Measurements from ENCODE around the gene THSD4.

THSD4 gene

DNA sequence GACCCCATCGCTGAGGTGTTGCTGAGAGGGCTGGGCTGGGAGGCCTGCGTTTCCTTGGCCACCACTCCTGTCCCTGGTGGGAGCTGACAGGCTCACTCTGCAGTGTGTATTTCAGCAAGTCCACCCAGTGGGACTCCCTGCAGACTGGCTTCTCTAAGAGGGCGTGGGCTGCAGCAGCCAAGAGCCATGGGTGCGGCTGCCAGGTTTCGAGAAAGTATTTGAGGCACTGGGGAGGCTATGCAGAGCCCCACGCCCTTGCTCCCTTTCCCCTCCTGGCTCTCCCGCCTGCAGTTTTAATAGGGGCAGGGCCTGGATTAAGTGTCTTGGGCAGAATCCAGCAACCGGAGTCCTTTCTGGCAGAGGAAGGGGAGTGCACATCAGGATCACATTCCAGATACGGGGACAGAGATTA is 242.1 kb downstream of the THSD4 start:
- no peak for DNase-seq (ENCODE audit: low read depth)
- H3K4me3 ChIP-seq (ENCODE audit: control insufficient read depth, low read depth, low read length) = no peak overlapping the region
- TF ChIP-seq, protein P1, sequence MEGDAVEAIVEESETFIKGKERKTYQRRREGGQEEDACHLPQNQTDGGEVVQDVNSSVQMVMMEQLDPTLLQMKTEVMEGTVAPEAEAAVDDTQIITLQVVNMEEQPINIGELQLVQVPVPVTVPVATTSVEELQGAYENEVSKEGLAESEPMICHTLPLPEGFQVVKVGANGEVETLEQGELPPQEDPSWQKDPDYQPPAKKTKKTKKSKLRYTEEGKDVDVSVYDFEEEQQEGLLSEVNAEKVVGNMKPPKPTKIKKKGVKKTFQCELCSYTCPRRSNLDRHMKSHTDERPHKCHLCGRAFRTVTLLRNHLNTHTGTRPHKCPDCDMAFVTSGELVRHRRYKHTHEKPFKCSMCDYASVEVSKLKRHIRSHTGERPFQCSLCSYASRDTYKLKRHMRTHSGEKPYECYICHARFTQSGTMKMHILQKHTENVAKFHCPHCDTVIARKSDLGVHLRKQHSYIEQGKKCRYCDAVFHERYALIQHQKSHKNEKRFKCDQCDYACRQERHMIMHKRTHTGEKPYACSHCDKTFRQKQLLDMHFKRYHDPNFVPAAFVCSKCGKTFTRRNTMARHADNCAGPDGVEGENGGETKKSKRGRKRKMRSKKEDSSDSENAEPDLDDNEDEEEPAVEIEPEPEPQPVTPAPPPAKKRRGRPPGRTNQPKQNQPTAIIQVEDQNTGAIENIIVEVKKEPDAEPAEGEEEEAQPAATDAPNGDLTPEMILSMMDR (conservative IDR thresholded peaks at IDR 0.05; ENCODE audit: control insufficient read depth, insufficient read depth, low read depth, low read length) = no peak

DNA sequence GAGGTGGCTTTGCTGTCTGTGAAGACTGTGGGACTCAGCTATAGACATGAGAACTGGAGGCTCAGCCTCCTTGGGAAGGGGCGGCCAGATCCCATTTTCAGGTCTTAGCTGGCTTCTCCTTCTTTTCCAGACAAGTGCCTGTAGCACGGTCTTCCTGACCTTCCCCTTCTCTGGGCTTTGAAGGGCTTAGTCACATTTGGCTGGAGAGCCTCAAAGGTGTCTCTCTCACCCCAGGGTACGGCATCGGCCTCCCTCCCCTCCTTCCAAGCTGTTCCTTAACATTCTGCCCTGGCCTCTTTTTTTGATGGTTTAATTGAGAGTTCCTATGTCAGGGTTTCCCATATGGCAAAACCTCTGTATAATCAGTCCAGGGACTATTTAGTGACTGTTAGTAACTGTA is 242.7 kb downstream of the THSD4 start:
- no peak overlapping the region for H3K4me3 ChIP-seq (ENCODE audit: control insufficient read depth, low read depth, low read length)
- no peak for DNase-seq (ENCODE audit: low read depth)
- TF ChIP-seq, protein P1 (conservative IDR thresholded peaks at IDR 0.05; ENCODE audit: control insufficient read depth, insufficient read depth, low read depth, low read length) = no peak

DNA sequence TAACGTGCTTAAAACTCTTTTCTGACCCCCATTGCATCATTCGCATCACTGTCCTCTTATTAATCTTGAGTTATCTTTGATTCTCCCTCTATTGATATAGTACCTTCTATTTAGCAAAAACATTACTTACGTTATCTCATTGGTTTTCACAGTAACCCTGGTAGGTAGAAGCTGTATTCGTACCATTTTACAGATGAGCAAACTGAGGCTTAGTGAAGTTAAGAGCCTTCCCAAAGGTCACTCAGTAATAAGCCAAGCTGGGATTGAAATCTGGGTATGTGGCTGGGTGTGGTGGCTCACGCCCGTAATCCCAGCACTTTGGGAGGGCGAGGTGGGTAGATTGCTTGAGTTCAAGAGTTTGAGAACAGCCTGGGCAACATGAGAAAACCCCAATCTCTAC is 244.0 kb downstream of the THSD4 start:
- no peak overlapping the region for H3K4me3 ChIP-seq (ENCODE audit: control insufficient read depth, low read depth, low read length)
- DNase-seq (ENCODE audit: low read depth) = no peak
- TF ChIP-seq, protein P1 (conservative IDR thresholded peaks at IDR 0.05; ENCODE audit: control insufficient read depth, insufficient read depth, low read depth, low read length) = no peak

DNA sequence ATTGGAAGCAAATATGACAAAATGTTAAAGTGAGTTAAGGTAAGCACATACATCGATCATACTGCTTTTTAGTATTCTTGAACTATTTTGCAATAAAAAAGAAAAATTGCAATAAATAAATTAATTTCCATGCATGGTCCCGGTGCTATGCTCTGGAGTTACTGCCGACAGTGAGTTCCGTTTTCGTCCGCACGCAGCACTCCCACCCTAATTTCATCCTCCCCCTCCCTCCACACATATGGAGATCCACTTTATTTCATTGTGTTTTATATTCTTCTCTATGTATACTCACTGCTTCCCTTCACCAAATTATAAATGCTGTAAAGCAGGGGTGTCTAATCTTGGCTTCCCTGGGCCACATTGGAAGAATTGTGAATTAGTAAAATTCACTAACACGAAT is 247.3 kb downstream of the THSD4 start:
- no peak for DNase-seq (ENCODE audit: low read depth)
- TF ChIP-seq, protein P1 (conservative IDR thresholded peaks at IDR 0.05; ENCODE audit: control insufficient read depth, insufficient read depth, low read depth, low read length) = no peak
- no peak overlapping the region for H3K4me3 ChIP-seq (ENCODE audit: control insufficient read depth, low read depth, low read length)

DNA sequence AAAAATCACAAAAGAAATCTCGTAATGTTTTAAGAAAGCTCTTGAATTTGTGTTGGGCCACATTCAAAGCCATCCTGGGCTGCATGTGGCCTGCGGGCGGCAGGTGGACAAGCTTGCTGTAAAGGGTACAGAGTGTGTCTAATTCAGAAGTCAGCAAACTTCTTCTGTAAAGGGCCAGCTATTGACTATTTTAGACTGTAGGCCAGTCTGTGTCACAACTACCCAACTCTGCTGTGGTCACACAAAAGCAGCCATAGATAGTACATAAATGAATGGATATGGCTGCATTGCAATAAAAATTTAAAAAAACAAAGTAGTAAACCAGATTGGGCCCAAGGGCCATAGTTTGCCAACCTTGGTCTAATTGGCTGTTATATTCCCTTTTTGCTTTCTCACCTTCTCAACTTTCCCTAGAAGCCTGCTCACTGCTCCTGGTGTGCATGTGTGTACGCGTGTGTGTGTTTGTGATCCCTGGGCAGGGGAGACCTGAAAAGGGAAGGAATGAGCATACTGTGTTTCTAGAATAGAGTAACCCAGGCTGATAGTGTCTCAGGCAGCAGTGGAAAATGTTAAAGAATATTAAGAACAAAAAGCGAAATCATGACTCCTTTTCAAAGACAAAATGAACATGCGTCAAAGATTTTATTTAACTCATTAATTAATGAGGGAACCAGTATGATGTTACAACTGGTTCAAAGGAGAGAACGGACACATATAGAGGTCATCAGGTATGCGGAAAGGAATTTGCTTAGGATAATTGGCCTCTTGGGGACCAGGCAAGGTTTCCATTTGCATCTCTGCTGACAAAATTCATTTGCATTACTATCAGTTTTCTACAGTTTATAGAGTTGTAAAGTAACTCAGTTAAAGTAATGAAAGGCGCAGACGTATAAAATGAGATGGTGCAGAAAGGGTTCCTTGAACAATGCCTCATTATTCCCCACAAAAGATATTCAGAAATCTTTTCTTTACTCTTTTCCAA is 248.0 kb downstream of the THSD4 start:
- TF ChIP-seq, protein P1 (conservative IDR thresholded peaks at IDR 0.05; ENCODE audit: control insufficient read depth, insufficient read depth, low read depth, low read length) = no peak
- DNase-seq (ENCODE audit: low read depth) = no peak
- no peak overlapping the region for H3K4me3 ChIP-seq (ENCODE audit: control insufficient read depth, low read depth, low read length)

DNA sequence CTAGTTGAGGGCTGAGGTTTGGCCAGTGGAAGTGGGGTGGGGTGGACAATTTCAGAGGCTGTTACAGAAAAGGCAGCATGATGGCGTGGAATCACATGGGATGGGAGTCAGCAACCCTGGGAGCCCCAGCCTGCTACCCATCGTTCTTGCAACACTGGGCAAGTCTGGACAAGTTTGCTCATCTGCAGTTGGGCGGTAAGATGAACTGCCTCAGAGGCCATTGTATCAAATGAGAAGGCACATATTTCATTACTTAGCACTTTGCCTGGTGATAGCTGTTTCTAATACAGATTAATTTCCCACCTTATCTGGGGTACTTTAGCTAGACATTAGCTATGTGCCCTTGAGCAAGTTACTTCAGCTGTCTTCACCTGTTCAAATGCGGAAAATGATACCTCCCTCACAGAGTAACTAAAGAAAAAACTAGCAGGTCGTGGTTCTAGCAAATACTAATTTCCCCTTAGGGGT is 248.9 kb downstream of the THSD4 start:
- peak; percentile 28 for DNase-seq (ENCODE audit: low read depth)
- no peak overlapping the region for H3K4me3 ChIP-seq (ENCODE audit: control insufficient read depth, low read depth, low read length)
- TF ChIP-seq, protein P1 (conservative IDR thresholded peaks at IDR 0.05; ENCODE audit: control insufficient read depth, insufficient read depth, low read depth, low read length) = no peak
